Neutrophil (primary cell): ENCODE results near the gene EPHA7.

Experiments used
- H3K27ac ChIP-seq: fragments of 200-600 bp; sonication (generic); 2 replicates; pipeline ENCODE4 v1.5.1; 2016; ENCODE audit warnings: mild to moderate bottlenecking, moderate library complexity
- H3K27me3 ChIP-seq: fragments of 200-600 bp; sonication (generic); 2 replicates; pipeline ENCODE4 v1.6.0; 2016; ENCODE audit warnings: mild to moderate bottlenecking
- H3K36me3 ChIP-seq: fragments of 200-600 bp; sonication (generic); 2 replicates; pipeline ENCODE4 v1.5.1; 2017
- H3K4me1 ChIP-seq, 2 experiments: fragments of 200-600 bp in 1 of 2; sonication (generic) in 1 of 2; 1 replicate in 1 of 2; 2 replicates in 1 of 2; pipeline versions ENCODE4 v1.5.1 to v1.6.1; 2013 to 2016; ENCODE audit warnings: low read depth in 1 of 2, low read length in 1 of 2, mild to moderate bottlenecking in 1 of 2, moderate library complexity in 1 of 2; ENCODE audit not compliant: control insufficient read depth in 1 of 2, insufficient read depth in 1 of 2
- H3K4me3 ChIP-seq, 2 experiments: fragments of 200-600 bp in 1 of 2; sonication (generic) in 1 of 2; 1 replicate in 1 of 2; 2 replicates in 1 of 2; pipeline ENCODE4 v1.5.1; 2013 to 2016; ENCODE audit warnings: low read depth in 1 of 2, low read length in 1 of 2, mild to moderate bottlenecking in 1 of 2, moderate library complexity in 1 of 2
- H3K9me3 ChIP-seq: fragments of 200-600 bp; sonication (generic); 2 replicates; pipeline ENCODE4 v1.5.1; 2016
- CTCF ChIP-seq: fragments of 200-600 bp; sonication (generic); IDR thresholded peaks from 2 replicates; pipeline ENCODE4 v1.5.1; 2016; ENCODE audit warnings: antibody characterized with exemption

The EPHA7 gene

GRCh38 chr6:93351222-93351621, 68.1 kb downstream of the EPHA7 start:
- no peak overlapping the region for H3K27ac ChIP-seq
- H3K4me1 ChIP-seq, result no peaks in the 10 kb centered on the region
- H3K27me3 ChIP-seq, result no peaks in the 10 kb centered on the region
- no peaks in the 10 kb centered on the region for H3K36me3 ChIP-seq
- H3K4me3 ChIP-seq, result no peak overlapping the region
- no peaks in the 10 kb centered on the region for H3K9me3 ChIP-seq
- no peak for TF ChIP-seq CTCF

GRCh38 chr6:93350774-93351173, 68.6 kb downstream of the EPHA7 start:
- no peaks in the 10 kb centered on the region for H3K9me3 ChIP-seq
- H3K27me3 ChIP-seq, result no peaks in the 10 kb centered on the region
- TF ChIP-seq CTCF, result no peak
- no peak overlapping the region for H3K4me3 ChIP-seq
- no peaks in the 10 kb centered on the region for H3K4me1 ChIP-seq
- H3K36me3 ChIP-seq, result no peaks in the 10 kb centered on the region
- no peak overlapping the region for H3K27ac ChIP-seq

GRCh38 chr6:93344333-93344835, 75.0 kb downstream of the EPHA7 start:
- H3K4me1 ChIP-seq, result no peaks in the 10 kb centered on the region

GRCh38 chr6:93343476-93343875, 75.9 kb downstream of the EPHA7 start:
- no peaks in the 10 kb centered on the region for H3K27me3 ChIP-seq
- H3K9me3 ChIP-seq, result no peaks in the 10 kb centered on the region
- H3K27ac ChIP-seq, result no peak overlapping the region
- no peaks in the 10 kb centered on the region for H3K36me3 ChIP-seq
- H3K4me3 ChIP-seq, result no peak overlapping the region
- no peaks in the 10 kb centered on the region for H3K4me1 ChIP-seq
- no peak for TF ChIP-seq CTCF

More at GRCh38 chr6:93344333-93344835, 75.0 kb downstream of the EPHA7 start:
- Histone ChIP-seq H3K27ac (no peak overlapping the region), H3K27me3 (no peaks in the 10 kb centered on the region), H3K4me3 (no peak overlapping the region), H3K36me3 (no peaks in the 10 kb centered on the region), H3K9me3 (no peaks in the 10 kb centered on the region)
- no peak for TF ChIP-seq CTCF

GRCh38 chr6:93341900-93342613, 77.3 kb downstream of the EPHA7 start:
- Histone ChIP-seq H3K36me3 (no peaks in the 10 kb centered on the region), H3K27ac (no peak overlapping the region), H3K4me1 (no peaks in the 10 kb centered on the region), H3K9me3 (no peaks in the 10 kb centered on the region), H3K4me3 (no peak overlapping the region), H3K27me3 (no peaks in the 10 kb centered on the region)
- TF ChIP-seq CTCF, result no peak
